Smooth muscle cell (in vitro differentiated cells): Measurements from ENCODE around the gene C16orf90. TPM values are rescaled to one million over a fixed set of nuclear protein-coding genes. Genes with fewer than 3 reads are reported as not detected.

ENCODE experiments used
- DNase-seq: peaks from one replicate; lab custom pipeline; 2025; ENCODE audit not compliant: unreplicated experiment; lab: John Stamatoyannopoulos, UW
- H2AFZ ChIP-seq: fragments of 200-600 bp; sonication (generic); 2 replicates; pipeline ENCODE4 v1.6.0; 2016; ENCODE audit warnings: antibody characterized with exemption, low read depth, mild to moderate bottlenecking
- H3F3A ChIP-seq: fragments of 200-600 bp; sonication (generic); 2 replicates; pipeline ENCODE4 v1.6.0; 2017; ENCODE audit warnings: antibody characterized with exemption, low read depth
- H3K27ac ChIP-seq: fragments of 200-600 bp; sonication (generic); 2 replicates; pipeline ENCODE4 v1.5.1; 2016; ENCODE audit warnings: low read depth, mild to moderate bottlenecking
- H3K27me3 ChIP-seq: fragments of 200-600 bp; sonication (generic); 2 replicates; pipeline ENCODE4 v1.6.1; 2016; ENCODE audit warnings: low read depth, mild to moderate bottlenecking
- H3K36me3 ChIP-seq: fragments of 200-600 bp; sonication (generic); 2 replicates; pipeline ENCODE4 v1.5.1; 2016; ENCODE audit warnings: low read depth
- H3K4me1 ChIP-seq: fragments of 200-600 bp; sonication (generic); 2 replicates; pipeline ENCODE4 v1.5.1; 2016; ENCODE audit warnings: low read depth
- H3K4me2 ChIP-seq: fragments of 200-600 bp; sonication (generic); 2 replicates; pipeline ENCODE4 v1.6.0; 2016; ENCODE audit warnings: mild to moderate bottlenecking
- H3K4me3 ChIP-seq: fragments of 200-600 bp; sonication (generic); 2 replicates; pipeline ENCODE4 v1.5.1; 2016; ENCODE audit warnings: mild to moderate bottlenecking
- H3K79me2 ChIP-seq: fragments of 200-600 bp; sonication (generic); 2 replicates; pipeline ENCODE4 v1.6.0; 2016; ENCODE audit warnings: low read depth, mild to moderate bottlenecking
- H3K9ac ChIP-seq: fragments of 200-600 bp; sonication (generic); 2 replicates; pipeline ENCODE4 v1.6.0; 2016; ENCODE audit warnings: low read depth
- H3K9me3 ChIP-seq: fragments of 200-600 bp; sonication (generic); replicated peaks from 2 replicates; pipeline ENCODE4 v1.5.1; 2016; ENCODE audit warnings: low read depth
- H4K20me1 ChIP-seq: fragments of 200-600 bp; sonication (generic); 2 replicates; pipeline ENCODE4 v1.6.0; 2016; ENCODE audit warnings: low read depth
- CTCF ChIP-seq: fragments of 200-600 bp; sonication (generic); IDR thresholded peaks from 2 replicates; pipeline ENCODE4 v1.5.1; 2017; ENCODE audit warnings: borderline replicate concordance, mild to moderate bottlenecking, antibody characterized with exemption; ENCODE audit not compliant: insufficient read depth, poor library complexity, severe bottlenecking
- WGBS: methylation state at CpG from one replicate; pipeline ENCODE4 v1.1.7; 2016; ENCODE audit warnings: low lambda C conversion rate; 5-methylcytosine and 5-hydroxymethylcytosine counted together
- polyA plus RNA-seq: library from polyadenylated mRNA; unstranded; fragments of >200 nt; fragmentation: Nextera tagmentation; extraction: Ambion mirVana; gene quantifications from 2 replicates; pipeline ENCODE4 v1.2.1, GENCODE V29; 2016
- total RNA-seq: library from RNA; depleted of rRNA; stranded (reverse); fragments of >200 nt; gene quantifications from 2 replicates; pipeline ENCODE4 v1.2.3, GENCODE V29; 2014

Gene C16orf90
- total and polyA plus RNA-seq, 2 experiments from 2014 or later: not detected

- no peaks in the 10 kb centered on the region for H3K36me3 ChIP-seq
- H3K79me2 ChIP-seq: peaks cover 9% of the 10 kb centered on the region
- H3K4me3 ChIP-seq: no peak overlapping the region
- H3K27me3 ChIP-seq: no peaks in the 10 kb centered on the region
- H3K4me2 ChIP-seq: no peak overlapping the region
- H3K27ac ChIP-seq: no peak overlapping the region
- no peak overlapping the region for H3K9ac ChIP-seq
- H4K20me1 ChIP-seq: no peaks in the 10 kb centered on the region
- TF ChIP-seq CTCF: no peak
- no peak overlapping the region for H2AFZ ChIP-seq
- 96% methylated on average over 16 of the region's 16 CpGs for WGBS
- no peaks in the 10 kb centered on the region for H3K9me3 ChIP-seq
- H3K4me1 ChIP-seq: peaks cover 7% of the 10 kb centered on the region
- no peaks in the 10 kb centered on the region for H3F3A ChIP-seq
- DNase-seq: no peak
Measured at GRCh38 chr16:3498988-3499387, 3.7 kb upstream of the C16orf90 start.

- H3K27me3 ChIP-seq: no peaks in the 10 kb centered on the region
- H3K79me2 ChIP-seq: peaks cover 9% of the 10 kb centered on the region
- over 99% methylated on average over 4 of the region's 4 CpGs for WGBS
- no peak overlapping the region for H3K4me3 ChIP-seq
- H3K27ac ChIP-seq: no peak overlapping the region
- H2AFZ ChIP-seq: no peak overlapping the region
- no peaks in the 10 kb centered on the region for H3K36me3 ChIP-seq
- peaks cover 7% of the 10 kb centered on the region for H3K4me1 ChIP-seq
- H3K4me2 ChIP-seq: no peak overlapping the region
- no peak overlapping the region for H3K9ac ChIP-seq
- no peak for TF ChIP-seq CTCF
- H3K9me3 ChIP-seq: no peaks in the 10 kb centered on the region
- no peak for DNase-seq
- H4K20me1 ChIP-seq: no peaks in the 10 kb centered on the region
- H3F3A ChIP-seq: no peaks in the 10 kb centered on the region
Measured at GRCh38 chr16:3497771-3498170, 2.5 kb upstream of the C16orf90 start.

- no peak for DNase-seq
- H3K36me3 ChIP-seq: no peaks in the 10 kb centered on the region
Measured at GRCh38 chr16:3496386-3496785, 1.1 kb upstream of the C16orf90 start.

More at GRCh38 chr16:3496386-3496785, 1.1 kb upstream of the C16orf90 start:
- Histone ChIP-seq H3K4me2 (no peak overlapping the region), H3F3A (no peaks in the 10 kb centered on the region), H3K27me3 (no peaks in the 10 kb centered on the region), H3K4me3 (no peak overlapping the region), H3K27ac (no peak overlapping the region), H2AFZ (no peak overlapping the region), H3K79me2 (no peaks in the 10 kb centered on the region), H3K9ac (no peak overlapping the region), H4K20me1 (no peaks in the 10 kb centered on the region), H3K9me3 (no peaks in the 10 kb centered on the region), H3K4me1 (no peaks in the 10 kb centered on the region)
- TF ChIP-seq CTCF: no peak
- 94% methylated on average over 30 of the region's 30 CpGs for WGBS
